H1 (cell line): Measurements from ENCODE around the gene MMS22L. TPM values are rescaled to one million over a fixed set of nuclear protein-coding genes. Genes with fewer than 3 reads are reported as not detected.

Experiments used
- RAD21 ChIP-seq, 2 experiments: IDR thresholded peaks in 1 of 2; conservative IDR thresholded peaks in 1 of 2; 2 replicates each; pipeline ENCODE4 v1.6.1; 2011; ENCODE audit warnings: low read depth in 2 of 2, low read length in 2 of 2, improper control_type of control experiment in 1 of 2, inconsistent platforms in 1 of 2, mild to moderate bottlenecking in 1 of 2, moderate library complexity in 1 of 2
- SAP30 ChIP-seq: fragments of 300-600 bp; sonication (generic); IDR thresholded peaks from 2 replicates; pipeline ENCODE4 v1.7.1; 2012; ENCODE audit warnings: low read length, moderate library complexity, mild to moderate bottlenecking, inconsistent platforms; ENCODE audit not compliant: insufficient read depth, insufficient replicate concordance
- TEAD4 ChIP-seq: IDR thresholded peaks from 2 replicates; pipeline ENCODE4 v1.6.1; 2012; ENCODE audit warnings: low read depth, low read length, inconsistent platforms, mixed read lengths
- ZNF274 ChIP-seq: IDR thresholded peaks from 2 replicates; pipeline ENCODE4 v1.7.0; 2012; ENCODE audit warnings: low read length, borderline replicate concordance; ENCODE audit errors: extremely low read depth
- polyA plus RNA-seq, 7 experiments: library from polyadenylated mRNA; depleted of rRNA in 3 of 7; stranded (reverse) in 5 of 7; unstranded in 2 of 7; fragments of >200 nt in 5 of 7; fragments of 200-250 nt in 2 of 7; gene quantifications; 1 replicate in 5 of 7; 2 replicates in 1 of 7; 4 replicates in 1 of 7; pipeline versions ENCODE4 v1.2.1 to v1.2.3, GENCODE V29; 2011 to 2013; ENCODE audit warnings: missing spikeins in 2 of 7, mixed read lengths in 2 of 7
- total RNA-seq: library from RNA; stranded (reverse); fragmentation: NEBNext Ultra II Directional; extraction: Animal tissue kit (Norgen Biotek cat#: 25700); gene quantifications from 2 replicates; pipeline ENCODE4 v1.2.1, GENCODE V29; 2021

The MMS22L gene
- total and polyA plus RNA-seq, 2 of the 8 experiments (the other 6 are each of a cell fraction or from before 2014, with no cell fraction given): 11.1 to 32.6 TPM

DNA sequence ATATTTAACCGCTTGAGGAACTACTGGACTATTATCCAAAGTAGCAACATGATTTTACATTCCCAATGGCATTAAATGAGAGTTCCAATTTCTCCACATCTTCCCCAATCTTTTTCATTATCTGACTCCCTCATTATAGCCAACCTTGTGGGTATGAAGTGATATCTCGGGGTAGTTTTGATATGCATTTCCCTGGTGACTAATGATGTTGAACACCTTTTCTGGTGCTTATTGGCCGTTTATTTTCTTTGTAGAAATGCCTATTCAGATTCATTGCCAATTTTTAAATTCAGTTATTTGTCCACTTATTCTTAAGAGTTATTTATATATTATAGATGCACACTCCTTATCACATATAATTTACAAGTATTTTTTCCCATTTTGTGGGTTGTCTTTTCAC, 129.0 kb downstream of the MMS22L start (continued):
- TF ChIP-seq TEAD4 (no peak), SAP30 (no peak), RAD21 (IDR thresholded peaks at IDR 0.05 in 1 of 2, conservative IDR thresholded peaks at IDR 0.05 in 1 of 2; ENCODE audit: low read depth in 2 of 2, low read length in 2 of 2) (no peak), ZNF274 (no peak)
- TF ChIP-seq, all 59 proteins: peak for 0
